CD4-positive, alpha-beta T cell treated with Interleukin-21 for 1 hour (primary cell): Measurements from ENCODE around the gene NECTIN1.

Experiments
- DNase-seq: peaks from one replicate; pipeline ENCODE4 v3.0.0-alpha.2; 2020

Gene NECTIN1

GRCh38 chr11:119729951-119730613 is 1.1 kb upstream of the NECTIN1 start:
- no peak for DNase-seq

GRCh38 chr11:119729581-119729927 is 554 bp upstream of the NECTIN1 start:
- DNase-seq, result no peak

DNA sequence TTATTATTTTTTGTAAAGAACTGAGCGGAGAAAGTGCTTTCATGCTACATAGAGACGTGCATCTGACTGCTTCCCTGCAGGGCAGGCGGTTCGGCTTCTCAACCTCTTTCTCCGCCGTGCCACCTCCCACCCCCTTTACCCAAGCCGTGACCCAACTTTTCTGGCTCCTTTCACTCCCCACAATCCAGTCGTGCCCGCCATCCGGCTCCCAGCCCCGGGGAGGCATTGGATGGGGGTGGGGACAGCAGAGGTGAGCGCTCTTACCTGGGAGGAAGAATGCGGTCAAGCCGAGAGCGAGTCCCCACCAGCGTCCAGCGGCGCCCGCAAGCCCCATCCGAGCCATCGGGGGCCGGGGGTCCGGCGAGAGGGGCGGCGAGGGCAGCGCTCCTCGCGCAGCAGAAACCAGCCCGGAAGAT is 781 bp downstream of the NECTIN1 start:
- no peak for DNase-seq

DNA sequence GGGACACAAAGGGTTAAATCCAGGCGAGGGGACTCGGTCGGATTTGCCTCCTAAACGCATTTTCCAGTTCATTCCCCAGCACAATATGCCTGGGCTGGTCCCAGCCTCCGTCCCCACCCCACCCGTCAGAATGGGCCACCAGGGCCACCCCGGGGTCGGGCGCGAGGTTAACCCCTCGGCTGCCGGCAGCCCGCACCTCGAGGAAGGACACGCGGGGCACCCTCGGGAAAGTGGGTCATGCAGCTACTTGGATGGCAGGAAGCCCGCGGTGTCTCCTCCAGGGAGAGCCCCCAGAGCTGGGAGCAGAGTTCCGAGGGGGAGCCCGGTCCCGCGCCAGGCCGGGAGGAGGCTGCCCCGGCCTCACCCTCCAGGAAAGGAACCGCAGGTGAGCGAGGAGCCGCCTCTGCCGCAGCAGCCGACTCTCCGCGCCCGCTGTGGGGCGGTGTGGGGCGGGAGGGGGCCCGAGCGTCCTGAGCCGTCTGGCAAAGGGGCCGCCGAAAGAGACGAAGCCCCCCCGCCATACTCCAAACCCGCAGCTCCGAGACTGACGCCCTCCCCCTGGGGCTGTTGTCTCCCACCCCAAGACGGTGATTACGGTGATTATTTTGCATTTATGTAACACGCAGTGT is 1.4 kb downstream of the NECTIN1 start:
- peak; percentile 17 for DNase-seq

- DNase-seq, result no peak
Observed at GRCh38 chr11:119726585-119727522, 2.1 kb downstream of the NECTIN1 start.

GRCh38 chr11:119726150-119726553 is 2.8 kb downstream of the NECTIN1 start:
- DNase-seq, result no peak

GRCh38 chr11:119724956-119725355 is 4.0 kb downstream of the NECTIN1 start:
- DNase-seq, result no peak

DNA sequence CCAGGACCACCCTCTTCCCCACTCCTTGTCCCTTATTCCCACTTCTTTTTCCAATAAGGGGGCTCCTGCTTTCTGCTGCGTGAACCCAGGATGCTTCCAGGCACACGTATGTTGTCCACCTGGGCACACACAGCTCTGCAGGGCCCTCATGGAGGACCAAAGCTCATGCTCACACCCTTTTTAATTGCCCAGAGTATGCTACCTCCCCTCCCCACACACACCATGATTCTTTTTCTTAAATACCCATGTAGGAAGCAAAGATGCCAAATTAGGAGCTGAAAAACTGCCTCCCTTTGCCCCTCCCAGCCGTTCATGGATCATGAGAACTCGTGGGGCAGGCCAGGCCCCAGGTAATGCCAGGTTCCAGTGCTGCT is 5.1 kb downstream of the NECTIN1 start:
- no peak for DNase-seq

DNA sequence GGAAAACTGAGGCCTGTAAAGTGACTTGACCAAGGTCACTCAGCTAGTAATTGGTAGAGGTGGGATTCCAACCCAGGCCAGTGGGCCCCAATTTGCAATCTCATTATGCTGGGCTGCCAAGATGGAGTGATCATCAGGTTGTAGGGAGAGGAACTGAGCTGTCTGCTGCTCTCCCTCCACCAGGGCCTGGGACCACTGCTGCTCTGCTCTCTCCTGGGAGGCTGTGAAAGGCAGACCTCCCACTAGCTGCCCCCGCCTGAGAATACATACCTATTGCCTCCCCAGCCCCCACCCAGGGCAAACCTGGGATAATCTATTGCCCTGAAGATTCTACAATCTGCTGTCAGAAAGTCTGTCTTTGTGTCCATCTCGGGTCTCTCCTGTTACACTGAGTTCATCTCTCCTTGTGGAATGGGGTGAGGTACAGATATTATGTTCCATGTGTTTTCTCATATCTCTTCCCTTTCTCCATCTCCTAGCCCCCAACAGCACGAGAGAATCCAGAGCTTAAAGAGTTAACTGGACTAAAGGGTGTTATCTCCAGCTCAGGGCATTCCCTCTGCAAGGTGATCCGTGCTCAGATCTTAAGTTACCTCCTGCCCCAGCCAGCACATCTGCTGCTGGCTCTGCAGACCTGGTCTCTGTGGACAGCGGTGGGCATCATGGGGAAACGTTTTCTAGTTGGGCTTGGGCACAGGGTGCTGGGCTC is 5.6 kb downstream of the NECTIN1 start:
- DNase-seq, result no peak

GRCh38 chr11:119722281-119722794 is 6.7 kb downstream of the NECTIN1 start:
- DNase-seq, result no peak

- no peak for DNase-seq
Observed at GRCh38 chr11:119721129-119722120, 7.6 kb downstream of the NECTIN1 start.

DNA sequence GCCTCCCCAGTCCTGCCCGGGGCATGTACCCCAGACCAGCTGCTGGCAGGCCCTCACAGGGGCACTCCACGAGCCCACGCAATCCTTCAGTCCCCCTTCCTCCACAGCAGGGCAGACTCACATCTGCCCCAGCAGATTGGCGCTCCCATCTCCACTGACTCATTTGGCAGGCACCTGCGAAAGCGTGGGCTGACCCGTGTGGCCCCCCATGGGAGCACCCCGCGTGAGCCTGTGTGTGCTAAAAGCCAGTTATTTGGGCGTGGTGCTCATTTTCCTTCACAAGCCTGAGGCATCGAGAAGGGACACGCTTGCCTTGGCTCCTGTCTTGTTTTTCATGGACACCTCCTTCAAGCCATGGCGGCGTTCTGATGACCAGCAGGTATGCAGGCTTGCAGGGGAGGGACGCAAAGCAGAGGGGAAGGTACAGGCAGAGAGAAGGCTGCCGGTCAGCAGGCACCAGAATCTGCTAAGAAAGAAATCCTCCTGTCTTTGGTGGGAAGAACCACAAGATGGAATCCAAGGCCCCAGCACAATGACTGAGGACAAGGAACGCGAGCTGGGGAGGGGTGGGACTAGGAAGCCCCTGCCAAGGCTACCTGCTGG is 8.6 kb downstream of the NECTIN1 start:
- DNase-seq, result no peak

DNA sequence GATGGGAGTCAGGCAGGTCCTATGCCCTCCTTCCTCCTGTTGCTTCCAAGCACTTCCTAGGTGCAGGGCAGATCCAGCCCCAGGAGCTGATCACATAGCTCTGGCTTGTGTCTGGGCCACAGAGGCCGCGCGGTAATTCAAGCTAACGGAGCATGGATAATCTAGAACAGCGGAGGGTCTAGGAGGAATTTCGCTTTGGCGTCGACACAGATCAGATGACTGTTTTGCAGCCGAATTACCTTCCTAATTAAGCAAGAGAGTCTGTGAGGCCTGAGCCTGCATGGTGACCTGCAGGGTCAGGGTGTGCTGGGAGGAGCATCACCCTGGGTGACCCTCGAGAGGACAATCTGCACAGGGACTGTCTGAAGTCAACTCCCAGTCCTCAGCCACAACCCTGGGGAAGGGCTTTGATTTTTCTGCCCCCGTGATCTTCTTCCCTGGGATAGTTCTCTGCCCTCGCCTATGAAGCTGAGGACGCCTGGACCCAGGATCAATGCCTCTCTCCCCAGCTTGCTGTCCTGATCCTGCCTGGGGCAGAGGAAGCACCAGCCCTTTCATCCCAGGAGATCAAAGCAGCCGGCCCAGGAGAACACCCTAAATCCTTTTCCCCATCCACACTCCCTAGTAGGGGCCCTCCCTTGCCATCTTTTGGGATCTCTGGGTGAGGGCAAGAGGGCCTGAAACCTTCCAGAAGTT is 11.0 kb downstream of the NECTIN1 start:
- no peak for DNase-seq

DNA sequence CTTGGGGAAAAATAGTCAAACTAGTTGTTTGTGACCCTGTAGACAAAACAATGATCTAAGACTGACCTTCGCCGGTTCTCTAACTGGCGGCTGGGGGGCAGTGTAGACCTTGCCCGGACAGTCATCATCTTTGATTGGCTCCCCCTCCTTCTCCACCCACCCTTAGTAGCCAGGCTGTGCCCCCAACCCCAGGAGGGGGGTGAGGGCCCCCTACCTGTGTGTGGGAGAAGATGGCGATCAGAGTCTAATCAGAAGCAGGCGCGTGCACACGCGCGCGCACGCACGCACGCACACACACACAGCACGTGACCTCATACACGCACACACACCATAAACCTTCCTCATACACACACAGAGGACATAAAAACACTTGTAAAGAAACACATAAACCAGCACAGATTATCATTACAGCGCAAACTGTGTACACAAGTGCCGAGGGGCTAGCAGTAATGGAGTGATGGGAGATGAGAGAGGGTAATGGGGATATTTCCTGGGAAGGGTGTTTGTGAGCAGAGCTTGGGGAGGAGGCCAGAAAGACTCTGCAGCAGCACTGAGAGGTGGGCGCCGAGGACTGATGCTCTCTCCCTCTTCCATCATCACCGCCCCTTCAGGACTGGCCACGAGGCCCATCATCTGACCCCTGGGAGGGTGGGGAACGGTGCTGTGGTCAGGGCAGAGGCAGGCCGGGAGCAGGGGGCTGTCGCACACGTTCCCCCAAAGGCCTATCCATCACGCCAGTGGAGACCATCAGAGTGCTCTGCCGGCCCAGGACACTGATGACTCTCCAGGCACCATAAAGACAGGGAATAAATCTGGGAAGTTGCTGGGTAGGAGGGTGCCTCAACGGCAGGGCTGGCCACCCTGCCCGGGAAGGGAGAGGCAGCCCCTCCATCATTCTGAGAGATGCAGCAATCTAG is 12.2 kb downstream of the NECTIN1 start:
- DNase-seq, result no peak

DNA sequence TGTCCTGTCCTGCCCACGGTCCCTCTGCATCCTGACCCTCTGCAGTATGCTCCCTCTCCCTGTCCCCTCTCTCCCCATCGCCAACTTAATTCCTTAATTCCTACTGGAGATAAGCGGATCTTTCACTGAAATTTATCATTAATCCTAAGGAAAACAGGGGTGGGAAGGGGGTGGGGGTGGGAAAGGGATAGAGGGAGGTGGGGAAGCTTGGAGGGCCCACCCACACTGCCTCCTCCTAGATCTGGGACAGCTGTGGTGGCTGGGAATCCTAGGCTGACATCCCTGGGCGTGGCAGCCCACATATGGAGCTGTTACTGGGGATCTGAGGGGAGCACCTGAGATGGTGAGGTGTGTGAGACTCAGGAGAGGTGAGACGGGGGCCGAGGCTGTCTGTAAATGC is 14.4 kb downstream of the NECTIN1 start:
- DNase-seq, result no peak

- DNase-seq, result no peak
Observed at GRCh38 chr11:119714189-119714588, 14.8 kb downstream of the NECTIN1 start.

DNA sequence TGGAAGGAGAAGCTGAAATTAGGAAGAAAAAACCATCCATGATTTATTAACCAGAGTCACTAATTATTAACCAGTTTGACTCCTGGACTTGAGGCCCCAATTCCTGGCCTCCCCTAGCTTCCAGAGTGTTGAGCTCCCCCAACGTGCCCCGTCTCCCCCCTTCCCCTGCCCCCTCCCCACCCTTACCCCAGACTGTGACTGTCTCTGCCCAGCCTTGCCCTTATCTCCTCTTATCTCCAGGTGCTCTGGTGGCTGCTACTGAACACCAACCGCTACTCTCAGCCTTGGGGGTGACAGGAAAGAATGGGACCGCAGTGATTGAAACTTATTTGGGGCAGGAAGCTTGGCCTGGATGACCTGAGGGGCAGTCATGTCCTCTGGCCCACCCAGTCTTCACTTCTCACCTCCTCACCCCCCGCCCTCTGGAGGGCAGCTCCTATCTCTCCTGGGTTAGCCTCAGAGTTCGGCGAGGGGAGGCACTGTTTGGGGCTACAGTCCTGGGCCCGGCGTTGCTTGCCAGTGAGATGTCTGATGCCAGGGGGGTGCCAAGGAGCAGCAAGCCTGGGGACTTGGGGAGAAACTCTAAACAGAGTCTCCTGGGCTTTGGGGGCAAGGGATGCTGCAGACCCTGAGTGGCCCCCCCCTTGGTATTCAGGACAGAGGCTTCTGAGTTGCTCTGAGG is 15.5 kb downstream of the NECTIN1 start:
- no peak for DNase-seq

- DNase-seq, result no peak
Observed at GRCh38 chr11:119712459-119713358, 16.3 kb downstream of the NECTIN1 start.
